Neuronal stem cell (in vitro differentiated cells): ENCODE results near the gene GTPBP8.

Experiments used
- DNase-seq: peaks from one replicate; pipeline ENCODE4 v3.0.0-alpha.2; 2013; ENCODE audit warnings: low spot score
- H2AFZ ChIP-seq: one replicate; pipeline ENCODE4 v1.6.1; 2013; ENCODE audit warnings: mild to moderate bottlenecking, low read length, inconsistent platforms
- H2AK5ac ChIP-seq: 2 replicates; pipeline ENCODE4 v1.6.1; 2013; ENCODE audit warnings: low read depth, mild to moderate bottlenecking, inconsistent platforms, low read length, moderate library complexity, mixed read lengths
- H2BK120ac ChIP-seq: 2 replicates; pipeline ENCODE4 v1.6.1; 2013; ENCODE audit warnings: low read depth, mild to moderate bottlenecking, inconsistent platforms, low read length, moderate library complexity, mixed read lengths
- H2BK12ac ChIP-seq: one replicate; pipeline ENCODE4 v1.6.1; 2013; ENCODE audit warnings: low read length, inconsistent platforms
- H2BK15ac ChIP-seq: 2 replicates; pipeline ENCODE4 v1.6.1; 2013; ENCODE audit warnings: mild to moderate bottlenecking, low read length, inconsistent platforms, mixed read lengths
- H2BK5ac ChIP-seq: one replicate; pipeline ENCODE4 v1.6.1; 2013; ENCODE audit warnings: inconsistent platforms, mild to moderate bottlenecking, low read length, moderate library complexity
- H3K14ac ChIP-seq: one replicate; pipeline ENCODE4 v1.6.1; 2013; ENCODE audit warnings: low read length, inconsistent platforms
- H3K18ac ChIP-seq: 2 replicates; pipeline ENCODE4 v1.6.1; 2013; ENCODE audit warnings: low read length, inconsistent platforms
- H3K23ac ChIP-seq: 2 replicates; pipeline ENCODE4 v1.6.1; 2013; ENCODE audit warnings: low read depth, mild to moderate bottlenecking, mixed read lengths, low read length, inconsistent platforms; ENCODE audit not compliant: poor library complexity
- H3K27ac ChIP-seq: replicated peaks from 3 replicates; pipeline ENCODE4 v1.5.1; 2013; ENCODE audit warnings: low read length, inconsistent platforms
- H3K27me3 ChIP-seq, 3 experiments: 2 replicates each; pipeline ENCODE4 v1.6.1; 2013; ENCODE audit warnings: low read length in 3 of 3, mild to moderate bottlenecking in 2 of 3, inconsistent platforms in 1 of 3, low read depth in 1 of 3, mixed read lengths in 1 of 3, moderate library complexity in 1 of 3; ENCODE audit not compliant: control insufficient read depth in 3 of 3, insufficient read depth in 3 of 3
- H3K36me3 ChIP-seq, 2 donors: replicated peaks in 1 of 2; 2 replicates each; pipeline ENCODE4 v1.6.1; 2013; ENCODE audit warnings: low read length in 2 of 2; ENCODE audit not compliant: control insufficient read depth in 2 of 2, insufficient read depth in 2 of 2
- H3K4ac ChIP-seq: 2 replicates; pipeline ENCODE4 v1.6.1; 2013; ENCODE audit warnings: inconsistent platforms, mild to moderate bottlenecking, low read length, moderate library complexity
- H3K4me1 ChIP-seq, 2 donors: 1 replicate in 1 of 2; 2 replicates in 1 of 2; pipeline ENCODE4 v1.6.1; 2013; ENCODE audit warnings: low read length in 2 of 2, low read depth in 1 of 2; ENCODE audit not compliant: control insufficient read depth in 2 of 2, insufficient read depth in 1 of 2
- H3K4me2 ChIP-seq: one replicate; pipeline ENCODE4 v1.6.1; 2013; ENCODE audit warnings: mild to moderate bottlenecking, low read length, inconsistent platforms; ENCODE audit not compliant: insufficient read depth, poor library complexity, severe bottlenecking
- H3K4me3 ChIP-seq, 2 donors: 2 replicates each; pipeline ENCODE4 v1.5.1; 2013; ENCODE audit warnings: low read length in 2 of 2, mild to moderate bottlenecking in 2 of 2, inconsistent platforms in 1 of 2, moderate library complexity in 1 of 2
- H3K79me1 ChIP-seq: one replicate; pipeline ENCODE4 v1.6.1; 2013; ENCODE audit warnings: low read depth, mild to moderate bottlenecking, inconsistent platforms, low read length, moderate library complexity
- H3K9ac ChIP-seq: one replicate; pipeline ENCODE4 v1.6.1; 2013; ENCODE audit warnings: mild to moderate bottlenecking, low read depth, low read length, inconsistent platforms; ENCODE audit not compliant: poor library complexity
- H3K9me3 ChIP-seq, 2 donors: replicated peaks in 1 of 2; 2 replicates each; pipeline versions ENCODE3 to v1.6.1; 2013; ENCODE audit warnings: low read length in 2 of 2, mild to moderate bottlenecking in 2 of 2, inconsistent platforms in 1 of 2, low read depth in 1 of 2, mixed read lengths in 1 of 2, moderate library complexity in 1 of 2; ENCODE audit not compliant: control insufficient read depth in 2 of 2, insufficient read depth in 1 of 2
- H4K8ac ChIP-seq: one replicate; pipeline ENCODE4 v1.6.1; 2013; ENCODE audit warnings: low read depth, mild to moderate bottlenecking, inconsistent platforms, low read length, moderate library complexity
- H4K91ac ChIP-seq: one replicate; pipeline ENCODE4 v1.6.1; 2013; ENCODE audit warnings: low read length, low read depth, mild to moderate bottlenecking, inconsistent platforms; ENCODE audit not compliant: poor library complexity
- WGBS, 2 donors: extraction: QIAGEN DNeasy Blood & Tissue Kit; methylation state at CpG; one replicate each; pipeline ENCODE4 v1.1.7; 2013; ENCODE audit warnings: missing lambda C conversion rate in 2 of 2, mixed read lengths in 1 of 2; ENCODE audit not compliant: insufficient read length in 2 of 2, insufficient replicate concordance in 1 of 2; ENCODE audit errors: extremely low coverage in 2 of 2; 5-methylcytosine and 5-hydroxymethylcytosine counted together

The GTPBP8 gene

DNA sequence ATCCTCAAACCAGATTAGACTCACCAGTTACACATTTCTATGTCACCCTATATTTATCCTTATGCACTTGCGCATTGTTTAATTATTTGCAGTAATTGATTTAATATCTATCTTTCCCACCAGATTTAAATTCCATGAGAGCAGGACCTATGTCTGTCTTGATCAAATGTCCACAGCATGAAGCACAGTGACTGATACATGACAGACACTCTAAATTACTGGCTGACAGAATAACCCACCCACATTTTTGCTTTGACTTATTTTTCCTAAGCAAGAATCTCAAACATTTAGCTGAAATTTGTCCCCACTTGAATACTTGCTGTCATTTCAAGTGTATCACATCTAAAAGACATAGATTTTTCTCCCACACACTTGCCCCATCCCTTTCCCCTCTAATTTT, 23.4 kb upstream of the GTPBP8 start:
- no peak overlapping the region for H2BK120ac ChIP-seq
- no peaks in the 10 kb centered on the region for H3K79me1 ChIP-seq
- H3K4me3 ChIP-seq: no peak overlapping the region
- H3K9me3 ChIP-seq: peaks cover 0 to 2% of the 10 kb centered on the region in 2 donors
- no peaks in the 10 kb centered on the region for H3K36me3 ChIP-seq
- DNase-seq: no peak
- H4K8ac ChIP-seq: no peak overlapping the region
- no peak overlapping the region for H2BK12ac ChIP-seq
- WGBS, 2 donors: no CpG with 5 or more reads among the region's 1 CpG
- no peak overlapping the region for H2BK5ac ChIP-seq
- no peak overlapping the region for H4K91ac ChIP-seq
- H3K4me1 ChIP-seq: no peaks in the 10 kb centered on the region
- H3K14ac ChIP-seq: no peak overlapping the region
- no peak overlapping the region for H3K4me2 ChIP-seq
- no peak overlapping the region for H2AK5ac ChIP-seq
- H3K23ac ChIP-seq: no peak overlapping the region
- H2BK15ac ChIP-seq: no peak overlapping the region
- no peak overlapping the region for H3K27ac ChIP-seq
- no peak overlapping the region for H3K4ac ChIP-seq
- no peak overlapping the region for H3K18ac ChIP-seq
- H3K27me3 ChIP-seq: peaks cover 0 to 14% (median 0%) of the 10 kb centered on the region in 3 experiments
- no peak overlapping the region for H3K9ac ChIP-seq
- no peak overlapping the region for H2AFZ ChIP-seq

DNA sequence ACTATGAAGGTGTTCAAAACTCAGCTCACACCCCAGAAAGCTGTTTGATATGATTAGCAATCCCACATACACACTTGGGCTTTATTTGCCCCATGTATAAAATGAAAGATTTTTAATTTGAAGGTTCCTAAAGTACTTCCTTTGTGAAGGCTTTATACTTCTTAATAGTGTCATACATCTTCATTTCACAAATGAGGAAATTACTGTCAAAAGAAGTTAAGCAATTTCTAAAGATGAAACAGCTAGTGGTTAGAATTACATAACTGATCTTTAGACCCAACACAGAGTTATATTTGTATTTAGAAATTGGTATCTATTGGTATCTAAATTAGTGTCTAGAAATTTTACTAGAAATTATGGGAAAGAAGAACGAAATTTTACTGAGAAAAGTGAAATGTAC, 23.0 kb upstream of the GTPBP8 start:
- no peak overlapping the region for H4K91ac ChIP-seq
- H2AFZ ChIP-seq: no peak overlapping the region
- peaks cover 0 to 14% (median 0%) of the 10 kb centered on the region in 3 experiments for H3K27me3 ChIP-seq
- no peak overlapping the region for H2BK5ac ChIP-seq
- no peak overlapping the region for H2BK12ac ChIP-seq
- H2BK15ac ChIP-seq: no peak overlapping the region
- no peak overlapping the region for H3K27ac ChIP-seq
- no peak overlapping the region for H3K14ac ChIP-seq
- no peak overlapping the region for H4K8ac ChIP-seq
- no peaks in the 10 kb centered on the region for H3K36me3 ChIP-seq
- no CpG with 5 or more reads among the region's 1 CpG for WGBS, 2 donors
- no peak overlapping the region for H2BK120ac ChIP-seq
- H3K9me3 ChIP-seq: peaks cover 0 to 2% of the 10 kb centered on the region in 2 donors
- no peak overlapping the region for H3K4me2 ChIP-seq
- H2AK5ac ChIP-seq: no peak overlapping the region
- no peak overlapping the region for H3K23ac ChIP-seq
- no peaks in the 10 kb centered on the region for H3K79me1 ChIP-seq
- no peaks in the 10 kb centered on the region for H3K4me1 ChIP-seq
- H3K18ac ChIP-seq: no peak overlapping the region
- H3K9ac ChIP-seq: no peak overlapping the region
- no peak for DNase-seq
- no peak overlapping the region for H3K4me3 ChIP-seq
- no peak overlapping the region for H3K4ac ChIP-seq

DNA sequence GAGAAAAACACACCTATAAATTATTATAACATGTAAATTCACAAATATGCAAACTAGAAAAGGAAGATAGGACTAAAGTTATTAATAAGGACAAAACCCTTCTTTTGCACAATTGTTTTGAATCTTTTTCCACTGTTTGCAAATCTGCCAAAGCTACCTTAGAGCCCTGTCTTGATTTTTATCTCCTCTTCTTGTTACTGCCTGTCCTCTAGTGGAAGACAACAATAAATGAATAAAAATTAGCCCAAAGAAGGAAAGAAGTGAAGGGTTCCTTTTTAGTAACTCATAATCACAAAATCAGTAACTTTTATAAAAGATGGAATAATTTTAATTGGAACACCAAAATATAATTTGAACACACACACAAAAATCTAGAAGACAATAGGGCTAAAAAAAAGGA, 18.6 kb upstream of the GTPBP8 start:
- Histone ChIP-seq H3K18ac (no peak overlapping the region), H3K4me1 (no peaks in the 10 kb centered on the region), H4K91ac (no peak overlapping the region), H3K27ac (no peak overlapping the region), H3K14ac (no peak overlapping the region), H2AK5ac (no peak overlapping the region), H3K27me3 (peaks cover 0 to 21% (median 0%) of the 10 kb centered on the region in 3 experiments), H3K36me3 (no peaks in the 10 kb centered on the region), H3K4me3 (no peak overlapping the region), H4K8ac (no peak overlapping the region), H3K4me2 (no peak overlapping the region), H3K23ac (no peak overlapping the region), H2BK5ac (no peak overlapping the region), H2BK15ac (no peak overlapping the region), H3K4ac (no peak overlapping the region), H2BK120ac (no peak overlapping the region), H3K79me1 (no peaks in the 10 kb centered on the region), H2BK12ac (no peak overlapping the region), H2AFZ (no peak overlapping the region), H3K9ac (no peak overlapping the region), H3K9me3 (no peaks in the 10 kb centered on the region)
- DNase-seq: no peak

DNA sequence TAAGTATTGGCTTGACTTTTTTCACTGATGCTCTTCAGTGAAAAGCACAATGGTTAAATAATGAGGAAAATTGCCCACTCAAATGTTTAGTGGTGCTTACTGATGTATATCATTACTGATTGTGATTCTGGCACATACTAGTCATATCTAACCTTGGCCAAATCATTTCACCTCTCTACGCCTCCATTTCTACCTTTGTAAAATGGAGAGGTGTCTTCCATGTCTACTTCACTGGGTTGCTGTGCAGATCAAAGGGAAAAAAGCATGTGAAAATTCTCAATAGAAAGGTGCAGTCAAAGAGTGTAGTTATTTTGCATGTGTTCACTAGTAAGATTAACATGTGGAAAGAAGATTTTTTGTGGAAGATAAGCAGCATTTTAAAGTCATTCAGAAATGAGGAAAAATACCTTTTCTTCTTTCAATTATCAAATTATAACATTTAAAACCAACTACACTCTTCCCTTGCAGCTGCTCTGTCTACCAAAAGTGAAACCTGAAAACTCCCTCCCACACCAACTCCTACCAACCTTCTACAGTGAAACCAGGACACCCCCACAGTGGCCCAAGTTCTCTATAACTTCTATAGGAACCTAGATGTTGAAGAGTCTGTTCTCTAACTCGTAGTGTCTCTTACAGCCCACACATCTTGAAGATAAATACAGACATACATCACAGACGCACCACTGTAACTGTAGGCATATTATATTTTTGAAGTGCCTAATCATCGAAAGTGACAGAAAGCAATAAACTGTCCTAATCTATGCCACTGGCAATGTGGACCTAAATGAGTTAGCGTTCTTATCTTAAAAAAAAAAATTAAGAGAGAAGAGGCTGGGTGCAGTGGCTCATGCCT, 17.2 kb upstream of the GTPBP8 start:
- no peak overlapping the region for H4K8ac ChIP-seq
- H3K9ac ChIP-seq: no peak overlapping the region
- peaks cover 0 to 21% (median 0%) of the 10 kb centered on the region in 3 experiments for H3K27me3 ChIP-seq
- no CpG with 5 or more reads among the region's 5 CpGs for WGBS, 2 donors
- DNase-seq: no peak
- H3K14ac ChIP-seq: no peak overlapping the region
- H4K91ac ChIP-seq: no peak overlapping the region
- H3K18ac ChIP-seq: no peak overlapping the region
- no peak overlapping the region for H2BK5ac ChIP-seq
- H3K4me2 ChIP-seq: no peak overlapping the region
- no peak overlapping the region for H3K4ac ChIP-seq
- no peaks in the 10 kb centered on the region for H3K79me1 ChIP-seq
- no peak overlapping the region for H2BK15ac ChIP-seq
- no peaks in the 10 kb centered on the region for H3K9me3 ChIP-seq
- H3K4me1 ChIP-seq: no peaks in the 10 kb centered on the region
- H2BK120ac ChIP-seq: no peak overlapping the region
- H3K23ac ChIP-seq: no peak overlapping the region
- H3K36me3 ChIP-seq: no peaks in the 10 kb centered on the region
- H2AFZ ChIP-seq: no peak overlapping the region
- no peak overlapping the region for H2BK12ac ChIP-seq
- H2AK5ac ChIP-seq: no peak overlapping the region
- H3K4me3 ChIP-seq: no peak overlapping the region
- no peak overlapping the region for H3K27ac ChIP-seq
